PC-3 (cell line): ENCODE measurements around the gene NRXN2. TPM values are rescaled to one million over a fixed set of nuclear protein-coding genes. Genes with fewer than 3 reads are reported as not detected.

ENCODE experiments used
- ATAC-seq: fragments of 200-7000 bp; cut with Tn5 transposase; 2 replicates; pipeline ENCODE4 v1.9.1; 2020; ENCODE audit warnings: mild to moderate bottlenecking, moderate library complexity
- BruUV-seq: library from RNA; stranded (reverse); fragments of 400-500 nt; replicated peaks from 2 replicates; lab custom pipeline; 2021; lab: Mats Ljungman, UMichigan
- CTCF ChIA-PET: fragments of 300-600 bp; sonication (Branson Sonifier 250); formaldehyde crosslinking; loops from one replicate; lab custom pipeline; 2022; ENCODE audit warnings: antibody characterized with exemption; lab: Charles Lee
- POLR2A ChIA-PET: fragments of 300-600 bp; sonication (Branson Sonifier 250); formaldehyde crosslinking; loops from one replicate; lab custom pipeline; 2022; ENCODE audit warnings: antibody characterized with exemption; ENCODE audit not compliant: unreplicated experiment; lab: Charles Lee
- DNase-seq: peaks from one replicate; pipeline ENCODE4 v3.0.0-alpha.2; 2015
- H2AFZ ChIP-seq: fragments of 300-600 bp; sonication (generic); 2 replicates; pipeline ENCODE4 v1.6.0; 2016; ENCODE audit warnings: antibody characterized with exemption, low read length
- H3F3A ChIP-seq: fragments of 300-600 bp; sonication (generic); one replicate; pipeline ENCODE4 v1.6.0; 2017; ENCODE audit warnings: antibody characterized with exemption, low read length, control low read depth, mild to moderate bottlenecking; ENCODE audit not compliant: unreplicated experiment
- H3K27ac ChIP-seq: fragments of 300-600 bp; sonication (generic); 2 replicates; pipeline ENCODE4 v1.5.1; 2016; ENCODE audit warnings: mild to moderate bottlenecking, low read length
- H3K27me3 ChIP-seq: fragments of 300-600 bp; sonication (generic); 2 replicates; pipeline ENCODE4 v1.6.1; 2016; ENCODE audit warnings: low read length, mixed read lengths
- H3K36me3 ChIP-seq: fragments of 300-600 bp; sonication (generic); 2 replicates; pipeline ENCODE4 v1.6.1; 2016; ENCODE audit warnings: low read depth, mixed run types, low read length, mixed read lengths
- H3K4me1 ChIP-seq: fragments of 300-600 bp; sonication (generic); 2 replicates; pipeline ENCODE4 v1.5.1; 2016; ENCODE audit warnings: low read length; ENCODE audit not compliant: insufficient read depth
- H3K4me2 ChIP-seq: fragments of 300-600 bp; sonication (generic); 2 replicates; pipeline ENCODE4 v1.6.0; 2016; ENCODE audit warnings: low read length
- H3K4me3 ChIP-seq: fragments of 300-600 bp; sonication (generic); 2 replicates; pipeline ENCODE4 v1.5.1; 2016; ENCODE audit warnings: mild to moderate bottlenecking, low read length, mixed read lengths
- H3K79me2 ChIP-seq: fragments of 300-600 bp; sonication (generic); 2 replicates; pipeline ENCODE4 v1.6.1; 2017; ENCODE audit warnings: low read length, mixed read lengths
- H3K9ac ChIP-seq: fragments of 300-600 bp; sonication (generic); 2 replicates; pipeline ENCODE4 v1.6.0; 2016; ENCODE audit warnings: mild to moderate bottlenecking, low read length
- H3K9me2 ChIP-seq: fragments of 300-600 bp; sonication (generic); replicated peaks from 2 replicates; pipeline ENCODE4 v1.6.1; 2016; ENCODE audit warnings: mixed run types, low read length, mixed read lengths
- H3K9me3 ChIP-seq: fragments of 300-600 bp; sonication (generic); 2 replicates; pipeline ENCODE4 v1.6.1; 2016; ENCODE audit warnings: low read length, mixed read lengths
- H4K20me1 ChIP-seq: fragments of 300-600 bp; sonication (generic); 2 replicates; pipeline ENCODE4 v1.6.1; 2016; ENCODE audit warnings: low read length, mixed read lengths
- CTCF ChIP-seq: fragments of 300-600 bp; sonication (generic); conservative IDR thresholded peaks from 2 replicates; pipeline ENCODE4 v1.5.1; 2017; ENCODE audit warnings: antibody characterized with exemption, low read depth, mild to moderate bottlenecking, low read length
- EZH2 ChIP-seq: fragments of 300-600 bp; sonication (generic); IDR thresholded peaks from one replicate; pipeline ENCODE4 v1.6.1; 2017; ENCODE audit warnings: antibody characterized with exemption, mild to moderate bottlenecking, low read length; ENCODE audit not compliant: unreplicated experiment
- EZH2phosphoT487 ChIP-seq: fragments of 300-600 bp; sonication (generic); IDR thresholded peaks from 2 replicates; pipeline ENCODE4 v1.6.1; 2018; ENCODE audit warnings: mild to moderate bottlenecking, antibody characterized with exemption, low read length, borderline replicate concordance
- intact Hi-C: fragments of 100-400 bp; cut with micrococcal nuclease; formaldehyde crosslinking; loops from 2 replicates; pipeline ENCODE4 v1.9.0; 2023
- total RNA-seq: library from RNA; depleted of rRNA; stranded (reverse); fragments of >200 nt; gene quantifications from 2 replicates; pipeline ENCODE4 v1.2.3, GENCODE V29; 2014

NRXN2 gene
- total RNA-seq, 1 experiment from 2014 or later, result not detected

GRCh38 chr11:64770120-64770519, 47.1 kb upstream of the NRXN2 start:
- Histone ChIP-seq H3K9me2 (no peaks in the 10 kb centered on the region), H3F3A (peaks cover 35% of the 10 kb centered on the region), H4K20me1 (peaks cover 89% of the 10 kb centered on the region), H3K4me3 (no peak overlapping the region), H2AFZ (no peak overlapping the region), H3K9me3 (no peaks in the 10 kb centered on the region), H3K27me3 (no peaks in the 10 kb centered on the region), H3K4me1 (no peaks in the 10 kb centered on the region), H3K79me2 (peaks cover 80% of the 10 kb centered on the region), H3K27ac (no peak overlapping the region), H3K4me2 (no peak overlapping the region), H3K36me3 (peaks cover 91% of the 10 kb centered on the region), H3K9ac (no peak overlapping the region)
- intact Hi-C loops, result no loop called here
- CTCF ChIA-PET, result no interaction called here
- ATAC-seq (no peak), DNase-seq (no peak)
- TF ChIP-seq EZH2, result no peak
- no peak for TF ChIP-seq EZH2phosphoT487
- TF ChIP-seq CTCF, result no peak
- POLR2A ChIA-PET, result no interaction called here
- no TSS peak for BruUV-seq

- POLR2A ChIA-PET, result no interaction called here
- Histone ChIP-seq H3K4me1 (no peaks in the 10 kb centered on the region), H3K9me2 (no peaks in the 10 kb centered on the region), H2AFZ (no peak overlapping the region), H3K9ac (no peak overlapping the region), H3K4me2 (no peak overlapping the region), H3K9me3 (no peaks in the 10 kb centered on the region), H3K79me2 (peaks cover 71% of the 10 kb centered on the region), H3K27me3 (no peaks in the 10 kb centered on the region), H3K36me3 (peaks cover 91% of the 10 kb centered on the region), H3F3A (peaks cover 44% of the 10 kb centered on the region), H4K20me1 (peaks cover 89% of the 10 kb centered on the region), H3K4me3 (no peak overlapping the region), H3K27ac (no peak overlapping the region)
- TSS peak; percentile 0 for BruUV-seq
- no peak for DNase-seq
- intact Hi-C loops, result no loop called here
- TF ChIP-seq CTCF (no peak), EZH2 (no peak), EZH2phosphoT487 (no peak)
- CTCF ChIA-PET, result no interaction called here
- no peak for ATAC-seq
These were observed 46.3 kb upstream of the NRXN2 start for GRCh38 chr11:64769283-64769682.

GRCh38 chr11:64768300-64768694, 45.3 kb upstream of the NRXN2 start:
- H3K9me3 ChIP-seq, result no peaks in the 10 kb centered on the region
- H3K4me2 ChIP-seq, result no peak overlapping the region
- no peak overlapping the region for H3K4me3 ChIP-seq
- peaks cover 62% of the 10 kb centered on the region for H3K79me2 ChIP-seq
- no TSS peak for BruUV-seq
- peaks cover 91% of the 10 kb centered on the region for H3K36me3 ChIP-seq
- H2AFZ ChIP-seq, result no peak overlapping the region
- ATAC-seq (no peak), DNase-seq (no peak)
- H3F3A ChIP-seq, result peaks cover 44% of the 10 kb centered on the region
- H3K9me2 ChIP-seq, result no peaks in the 10 kb centered on the region
- H3K27me3 ChIP-seq, result no peaks in the 10 kb centered on the region
- H4K20me1 ChIP-seq, result peaks cover 89% of the 10 kb centered on the region
- POLR2A ChIA-PET, result no interaction called here
- CTCF ChIA-PET, result no interaction called here
- no peak for TF ChIP-seq EZH2
- no peak for TF ChIP-seq CTCF
- TF ChIP-seq EZH2phosphoT487, result no peak
- H3K27ac ChIP-seq, result no peak overlapping the region
- H3K4me1 ChIP-seq, result no peaks in the 10 kb centered on the region
- intact Hi-C loops, result no loop called here
- no peak overlapping the region for H3K9ac ChIP-seq
